Breast epithelium (tissue), 3 donors: ENCODE measurements around the gene MYL10.

Experiments used
- POLR2A ChIP-seq: fragments of 450-650 bp; IDR thresholded peaks from one replicate; pipeline ENCODE4 v1.6.1; 2016; ENCODE audit warnings: antibody characterized with exemption, mild to moderate bottlenecking, moderate library complexity
- POLR2AphosphoS5 ChIP-seq, 3 donors: sonication (generic); formaldehyde crosslinking; IDR thresholded peaks; one replicate each; pipeline ENCODE4 v1.6.1; 2017; ENCODE audit warnings: antibody characterized with exemption in 3 of 3
- TF ChIP-seq, protein P1 (sequence below), 3 donors: fragments of 450-650 bp; IDR thresholded peaks; one replicate each; pipeline ENCODE4 v1.5.1; 2016 to 2017; ENCODE audit warnings: antibody characterized with exemption in 3 of 3, mild to moderate bottlenecking in 3 of 3, moderate library complexity in 3 of 3

DNA sequence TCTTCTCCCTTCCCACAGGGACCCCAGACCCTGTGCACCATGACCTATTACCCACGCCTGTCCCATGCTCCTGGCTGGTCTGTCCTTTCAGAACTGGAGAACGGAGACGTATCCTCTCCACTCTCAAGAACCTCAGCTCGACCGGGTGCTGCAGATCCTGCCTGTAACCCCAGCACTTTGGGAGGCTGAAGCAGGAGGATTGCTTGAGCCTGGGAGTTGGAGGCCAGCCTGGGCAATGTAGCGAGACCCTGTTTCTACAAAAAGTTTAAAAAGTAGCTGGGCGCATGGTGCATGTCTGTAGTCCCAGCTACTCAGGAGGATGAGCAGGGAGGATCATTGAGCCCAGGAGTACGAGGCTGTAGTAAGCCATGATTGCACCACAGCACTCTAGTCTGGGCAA, 37.2 kb upstream of the MYL10 start:
- TF ChIP-seq, protein P1, sequence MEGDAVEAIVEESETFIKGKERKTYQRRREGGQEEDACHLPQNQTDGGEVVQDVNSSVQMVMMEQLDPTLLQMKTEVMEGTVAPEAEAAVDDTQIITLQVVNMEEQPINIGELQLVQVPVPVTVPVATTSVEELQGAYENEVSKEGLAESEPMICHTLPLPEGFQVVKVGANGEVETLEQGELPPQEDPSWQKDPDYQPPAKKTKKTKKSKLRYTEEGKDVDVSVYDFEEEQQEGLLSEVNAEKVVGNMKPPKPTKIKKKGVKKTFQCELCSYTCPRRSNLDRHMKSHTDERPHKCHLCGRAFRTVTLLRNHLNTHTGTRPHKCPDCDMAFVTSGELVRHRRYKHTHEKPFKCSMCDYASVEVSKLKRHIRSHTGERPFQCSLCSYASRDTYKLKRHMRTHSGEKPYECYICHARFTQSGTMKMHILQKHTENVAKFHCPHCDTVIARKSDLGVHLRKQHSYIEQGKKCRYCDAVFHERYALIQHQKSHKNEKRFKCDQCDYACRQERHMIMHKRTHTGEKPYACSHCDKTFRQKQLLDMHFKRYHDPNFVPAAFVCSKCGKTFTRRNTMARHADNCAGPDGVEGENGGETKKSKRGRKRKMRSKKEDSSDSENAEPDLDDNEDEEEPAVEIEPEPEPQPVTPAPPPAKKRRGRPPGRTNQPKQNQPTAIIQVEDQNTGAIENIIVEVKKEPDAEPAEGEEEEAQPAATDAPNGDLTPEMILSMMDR (IDR thresholded peaks at IDR 0.05), result no peak
- no peak for TF ChIP-seq POLR2A
- no peak for TF ChIP-seq POLR2AphosphoS5 (IDR thresholded peaks at IDR 0.05)
